Astrocyte of the cerebellum (primary cell): ENCODE measurements around the gene PGAP1.
"Not testable (repeated sequence)": the region's sequence is repeated elsewhere in the genome, so short reads cannot be mapped to it uniquely, and the experiment has no call there.

ENCODE experiments used
- DNase-seq: peaks from one replicate; pipeline ENCODE4 v3.0.0-alpha.2; 2011; ENCODE audit warnings: low read depth
- H3K4me3 ChIP-seq: 2 replicates; pipeline ENCODE4 v1.5.1; 2011; ENCODE audit warnings: mild to moderate bottlenecking, low read depth, low read length, moderate library complexity
- CTCF ChIP-seq: IDR thresholded peaks from 2 replicates; pipeline ENCODE4 v1.5.1; 2012; ENCODE audit warnings: low read length, low read depth, moderate library complexity, mild to moderate bottlenecking; ENCODE audit errors: missing control alignments
- in situ Hi-C: cut with HindIII; loops from 2 replicates; pipeline ENCODE4 v1.10.0; 2017; ENCODE audit warnings: low sequenced_read_pairs

PGAP1 gene

GRCh38 chr2:196913691-196914090 lies 12.8 kb downstream of the PGAP1 start:
- TF ChIP-seq CTCF: no peak
- in situ Hi-C loops: no loop called here
- DNase-seq: no peak
- no peak overlapping the region for H3K4me3 ChIP-seq

GRCh38 chr2:196905365-196905764 lies 21.1 kb downstream of the PGAP1 start:
- DNase-seq, in situ Hi-C loops, H3K4me3 ChIP-seq: not testable (repeated sequence)

- H3K4me3 ChIP-seq: no peak overlapping the region
- DNase-seq: no peak
- in situ Hi-C loops: no loop called here
- TF ChIP-seq CTCF: no peak
These were observed 23.7 kb downstream of the PGAP1 start for GRCh38 chr2:196902828-196903227.

- in situ Hi-C loops: no loop called here
- no peak overlapping the region for H3K4me3 ChIP-seq
- no peak for DNase-seq
- TF ChIP-seq CTCF: no peak
These were observed 25.7 kb downstream of the PGAP1 start for GRCh38 chr2:196900843-196901242.

- no peak overlapping the region for H3K4me3 ChIP-seq
- no peak for TF ChIP-seq CTCF
- no peak for DNase-seq
- in situ Hi-C loops: no loop called here
These were observed 26.5 kb downstream of the PGAP1 start for GRCh38 chr2:196899976-196900375.

- no peak for DNase-seq
- no peak for TF ChIP-seq CTCF
- no peak overlapping the region for H3K4me3 ChIP-seq
- in situ Hi-C loops: no loop called here
These were observed 35.4 kb downstream of the PGAP1 start for GRCh38 chr2:196891136-196891535.

- DNase-seq: no peak
- no peak overlapping the region for H3K4me3 ChIP-seq
- in situ Hi-C loops: no loop called here
- no peak for TF ChIP-seq CTCF
These were observed 39.1 kb downstream of the PGAP1 start for GRCh38 chr2:196887431-196887830.
